ENCODE results near the gene LINGO3. TPM values are rescaled to one million over a fixed set of nuclear protein-coding genes. Genes with fewer than 3 reads are reported as not detected.
"Not testable (repeated sequence)": the region's sequence is repeated elsewhere in the genome, so short reads cannot be mapped to it uniquely, and the experiment has no call there.

The LINGO3 gene
- total RNA-seq, 2 donors from 2014 or later, result 0.68 TPM; not detected in 1

DNA sequence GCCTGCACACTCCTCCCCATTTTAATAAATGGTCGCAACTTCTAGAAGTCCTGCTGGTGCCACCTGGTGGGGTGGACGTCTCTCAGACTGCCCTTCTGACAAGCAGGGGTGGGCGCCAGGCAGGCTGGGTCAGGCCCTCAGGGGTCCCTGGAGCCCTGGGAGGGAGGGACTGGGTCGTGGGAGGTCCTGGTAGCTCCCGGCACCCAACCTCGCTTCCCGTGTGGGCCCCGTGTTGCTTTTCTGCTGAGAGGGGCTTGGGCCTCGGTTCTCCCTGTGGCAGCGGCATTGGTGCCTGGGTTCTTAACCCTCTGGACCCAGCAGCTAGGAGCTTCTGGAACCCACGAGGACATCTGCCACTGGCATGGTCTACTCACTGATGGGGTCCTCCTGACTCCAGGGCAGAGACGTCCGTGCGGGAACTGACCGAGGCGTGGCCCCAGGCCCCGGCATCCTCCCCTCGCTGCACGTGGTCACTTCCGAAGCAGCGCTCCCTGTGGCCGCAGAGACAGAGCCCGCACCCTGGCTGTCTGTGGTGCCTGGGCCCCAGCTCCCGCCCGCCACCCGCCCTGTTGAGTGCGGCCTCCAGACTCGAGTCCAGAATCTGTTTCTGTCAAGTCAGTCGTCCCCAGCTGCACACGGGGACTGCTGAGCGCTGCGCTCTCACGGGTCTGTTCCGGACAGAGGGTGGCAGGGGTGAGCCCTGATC, 46.1 kb upstream of the LINGO3 start:
- no peaks in the 10 kb centered on the region for H3K9me3 ChIP-seq
- no peak overlapping the region for H3K4me3 ChIP-seq
- intact Hi-C loops (cut with DNase I), result no loop called here
- WGBS, result 86% methylated on average over 32 of the region's 34 CpGs
- no peak overlapping the region for H3K27ac ChIP-seq
- H3K27me3 ChIP-seq (replicated peaks; ENCODE audit: insufficient read depth), result no peaks in the 10 kb centered on the region
- TF ChIP-seq POLR2A (IDR thresholded peaks at IDR 0.05) (no peak), CTCF (IDR thresholded peaks at IDR 0.05) (no peak), POLR2AphosphoS5 (IDR thresholded peaks at IDR 0.05) (no peak)
- no peaks in the 10 kb centered on the region for H3K36me3 ChIP-seq
- DNase-seq (ENCODE audit: low spot score), result no peak
- H3K4me1 ChIP-seq (replicated peaks), result no peaks in the 10 kb centered on the region

DNA sequence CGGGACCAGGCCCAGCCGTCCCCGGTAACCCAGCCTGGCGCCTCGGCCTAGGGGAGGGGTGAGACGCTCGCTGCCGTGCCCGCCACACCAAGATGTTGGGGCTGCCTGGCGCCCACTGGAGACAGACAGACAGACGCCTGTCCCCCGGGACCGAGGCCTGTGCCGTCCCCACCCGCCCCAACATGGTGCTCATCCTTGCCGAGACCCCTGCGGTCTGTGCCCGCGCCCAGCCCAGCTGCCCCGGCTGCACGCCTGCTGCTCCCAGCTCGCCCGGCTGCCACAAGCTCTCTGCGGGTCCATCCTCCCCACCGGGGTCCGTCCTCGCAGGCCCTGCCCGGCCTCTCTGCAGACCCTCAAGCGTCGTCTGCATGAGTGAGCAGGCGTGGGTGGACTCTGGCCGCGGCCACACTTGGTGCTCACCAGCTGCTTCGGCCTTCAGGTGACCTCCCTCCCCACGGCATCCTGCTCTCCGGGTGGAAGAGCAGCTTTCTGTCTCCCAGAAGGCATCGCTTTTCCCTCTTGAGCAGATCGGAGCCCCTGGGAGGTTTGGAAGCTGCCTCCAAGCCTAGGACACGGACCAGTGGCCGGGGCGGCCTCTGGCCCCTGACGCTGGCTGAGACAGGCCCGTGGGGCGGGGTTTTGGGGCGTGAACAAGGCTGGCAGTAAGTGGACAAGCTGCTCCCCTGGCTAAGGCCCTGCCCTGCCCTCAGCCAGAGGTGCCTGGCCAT, 45.4 kb upstream of the LINGO3 start:
- Histone ChIP-seq H3K27me3 (replicated peaks; ENCODE audit: insufficient read depth) (no peaks in the 10 kb centered on the region), H3K4me3 (no peak overlapping the region), H3K9me3 (no peaks in the 10 kb centered on the region), H3K36me3 (no peaks in the 10 kb centered on the region), H3K27ac (no peak overlapping the region), H3K4me1 (replicated peaks) (no peaks in the 10 kb centered on the region)
- WGBS, result 89% methylated on average over 45 of the region's 45 CpGs
- TF ChIP-seq CTCF (IDR thresholded peaks at IDR 0.05) (no peak), POLR2AphosphoS5 (IDR thresholded peaks at IDR 0.05) (no peak), POLR2A (IDR thresholded peaks at IDR 0.05) (no peak)
- intact Hi-C loops (cut with DNase I), result no loop called here
- no peak for DNase-seq (ENCODE audit: low spot score)

- no peaks in the 10 kb centered on the region for H3K27me3 ChIP-seq (replicated peaks; ENCODE audit: insufficient read depth)
- H3K27ac ChIP-seq, result no peak overlapping the region
- H3K9me3 ChIP-seq, result no peaks in the 10 kb centered on the region
- DNase-seq (ENCODE audit: low spot score), result no peak
- H3K36me3 ChIP-seq, result no peaks in the 10 kb centered on the region
- TF ChIP-seq POLR2AphosphoS5 (IDR thresholded peaks at IDR 0.05), result no peak
- TF ChIP-seq POLR2A (IDR thresholded peaks at IDR 0.05), result no peak
- no peak for TF ChIP-seq CTCF (IDR thresholded peaks at IDR 0.05)
- 94% methylated on average over 24 of the region's 24 CpGs for WGBS
- H3K4me3 ChIP-seq, result no peak overlapping the region
- intact Hi-C loops (cut with DNase I), result no loop called here
- H3K4me1 ChIP-seq (replicated peaks), result no peaks in the 10 kb centered on the region
These were observed 44.2 kb upstream of the LINGO3 start for GRCh38 chr19:2352121-2352520.

GRCh38 chr19:2351591-2351990, 43.6 kb upstream of the LINGO3 start:
- Histone ChIP-seq H3K36me3 (peaks cover 0 to 2% of the 10 kb centered on the region in 2 donors), H3K4me3 (no peak overlapping the region), H3K4me1 (replicated peaks) (no peaks in the 10 kb centered on the region), H3K9me3 (no peaks in the 10 kb centered on the region), H3K27me3 (replicated peaks; ENCODE audit: insufficient read depth) (no peaks in the 10 kb centered on the region), H3K27ac (no peak overlapping the region)
- DNase-seq (ENCODE audit: low spot score), result no peak
- intact Hi-C loops (cut with DNase I), result no loop called here
- WGBS, result 96% methylated on average over 27 of the region's 28 CpGs
- no peak for TF ChIP-seq POLR2A (IDR thresholded peaks at IDR 0.05)
- no peak for TF ChIP-seq CTCF (IDR thresholded peaks at IDR 0.05)
- TF ChIP-seq POLR2AphosphoS5 (IDR thresholded peaks at IDR 0.05), result no peak

DNA sequence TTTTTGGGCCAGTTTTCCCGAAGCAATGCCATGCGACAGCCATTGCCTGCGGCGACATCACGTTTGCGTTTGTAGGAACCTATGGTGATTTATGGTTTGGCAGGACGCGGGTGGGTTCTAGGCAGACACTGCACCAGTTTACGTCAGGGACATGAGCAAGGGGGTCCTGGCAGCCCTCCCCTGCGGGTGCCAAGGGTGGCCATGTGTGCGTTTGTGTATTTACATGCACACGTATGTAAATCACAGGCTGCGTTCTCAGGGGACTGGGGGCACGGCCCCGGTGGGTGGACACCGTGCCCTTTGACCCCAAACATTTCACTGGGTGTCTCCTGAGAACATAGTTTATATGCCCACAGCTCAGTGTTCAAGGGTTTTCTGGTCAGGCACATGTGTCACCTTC, 42.7 kb upstream of the LINGO3 start:
- Histone ChIP-seq H3K4me3 (no peak overlapping the region), H3K27me3 (replicated peaks; ENCODE audit: insufficient read depth) (no peaks in the 10 kb centered on the region), H3K4me1 (replicated peaks) (no peaks in the 10 kb centered on the region), H3K27ac (no peak overlapping the region), H3K36me3 (peaks cover 0 to 2% of the 10 kb centered on the region in 2 donors), H3K9me3 (no peaks in the 10 kb centered on the region)
- intact Hi-C loops (cut with DNase I), result no loop called here
- no peak for TF ChIP-seq POLR2A (IDR thresholded peaks at IDR 0.05)
- no peak for TF ChIP-seq POLR2AphosphoS5 (IDR thresholded peaks at IDR 0.05)
- TF ChIP-seq CTCF (IDR thresholded peaks at IDR 0.05), result no peak
- no peak for DNase-seq (ENCODE audit: low spot score)
- 89% methylated on average over 16 of the region's 16 CpGs for WGBS

DNA sequence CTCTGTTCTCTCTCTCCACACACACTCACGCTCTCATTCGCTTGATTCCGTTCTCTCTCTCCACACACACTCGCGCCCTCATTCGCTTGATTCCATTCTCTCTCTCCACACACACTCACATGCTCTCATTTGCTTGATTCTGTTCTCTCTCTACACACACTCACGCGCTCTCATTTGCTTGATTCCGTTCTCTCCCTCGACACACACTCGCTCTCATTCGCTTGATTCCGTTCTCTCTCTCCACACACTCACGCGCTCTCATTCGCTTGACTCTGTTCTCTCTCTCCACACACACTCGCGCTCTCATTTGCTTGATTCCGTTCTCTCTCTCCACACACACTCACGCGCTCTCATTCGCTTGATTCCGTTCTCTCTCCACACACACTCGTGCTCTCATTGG, 41.9 kb upstream of the LINGO3 start:
- H3K27ac ChIP-seq; H3K9me3 ChIP-seq; H3K36me3 ChIP-seq; intact Hi-C loops (cut with DNase I); H3K27me3 ChIP-seq (replicated peaks; ENCODE audit: insufficient read depth); H3K4me1 ChIP-seq (replicated peaks); DNase-seq (ENCODE audit: low spot score); H3K4me3 ChIP-seq: not testable (repeated sequence)
- WGBS, result 89% methylated on average over 24 of the region's 24 CpGs
